ENCODE measurements around the gene DKK2.

Gene DKK2

GRCh38 chr4:107035819-107036583, at the start of gene DKK2:
TSS of gene DKK2 (minus strand) at chr4:107036313. CDS start at chr4:107035591, 722 bp downstream.
- peak; percentile 54 for DNase-seq (ENCODE audit: low read depth, low spot score)

DNA sequence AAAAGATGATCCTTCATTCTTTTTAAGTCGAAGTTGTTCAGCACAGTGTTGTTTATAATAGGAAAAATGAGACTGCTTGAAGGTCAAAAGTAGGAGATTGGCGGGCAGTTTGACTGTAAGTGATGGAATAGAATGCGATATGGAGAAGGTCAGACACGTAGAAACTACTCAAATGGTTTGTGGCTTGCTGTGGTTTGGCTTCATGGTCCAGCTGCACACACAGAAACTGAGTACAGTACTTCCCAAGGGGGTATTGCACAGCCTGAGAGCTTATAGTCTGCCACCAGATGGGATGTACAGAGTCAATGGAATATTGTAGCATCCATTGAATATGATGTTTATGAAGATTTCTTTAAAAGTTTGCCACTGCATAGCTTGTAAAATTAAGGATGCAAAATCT, 41.1 kb upstream of the DKK2 start:
- no peak for DNase-seq (ENCODE audit: low read depth, low spot score)

DNA sequence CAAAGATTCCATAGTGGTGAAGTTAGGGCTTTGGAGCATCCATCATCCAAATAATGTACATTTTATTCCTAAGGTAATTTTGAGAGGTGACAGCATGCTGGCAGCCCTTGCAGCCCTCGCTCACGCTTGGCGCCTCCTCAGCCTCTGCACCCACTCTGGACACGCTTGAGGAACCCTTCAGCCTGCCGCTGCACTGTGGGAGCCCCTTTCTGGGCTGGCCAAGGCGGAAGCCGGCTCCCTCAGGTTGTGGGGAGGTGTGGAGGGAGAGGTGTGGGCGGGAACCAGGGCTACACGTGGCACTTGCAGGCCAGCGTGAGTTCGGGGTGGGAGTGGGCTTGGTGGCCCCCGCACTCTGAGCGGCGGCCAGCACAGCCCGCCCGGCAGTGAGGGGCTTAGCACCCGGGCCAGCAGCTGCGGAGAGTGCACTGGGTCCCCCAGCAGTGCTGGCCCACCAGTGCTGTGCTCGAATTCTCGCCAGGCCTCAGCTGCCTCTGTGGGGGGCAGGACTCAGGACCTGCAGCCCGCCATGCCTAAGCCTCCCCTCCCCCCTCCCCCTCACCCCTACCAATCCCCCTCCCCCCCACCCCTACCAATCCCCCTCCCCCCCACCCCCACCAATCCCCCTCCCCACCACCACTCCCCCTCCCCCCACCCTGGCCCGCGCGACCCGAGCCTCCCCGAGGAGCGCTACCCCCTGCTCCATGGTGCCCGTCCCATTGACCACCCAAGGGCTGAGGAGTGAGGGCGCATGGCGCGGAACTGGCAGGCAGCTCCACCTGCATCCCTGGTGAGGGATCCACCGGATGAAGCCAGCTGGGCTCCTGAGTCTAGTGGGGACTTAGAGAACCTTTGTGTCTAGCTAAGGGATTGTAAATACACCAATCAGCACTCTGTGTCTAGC, 37.0 kb upstream of the DKK2 start:
- DNase-seq (ENCODE audit: low read depth, low spot score): no peak

DNA sequence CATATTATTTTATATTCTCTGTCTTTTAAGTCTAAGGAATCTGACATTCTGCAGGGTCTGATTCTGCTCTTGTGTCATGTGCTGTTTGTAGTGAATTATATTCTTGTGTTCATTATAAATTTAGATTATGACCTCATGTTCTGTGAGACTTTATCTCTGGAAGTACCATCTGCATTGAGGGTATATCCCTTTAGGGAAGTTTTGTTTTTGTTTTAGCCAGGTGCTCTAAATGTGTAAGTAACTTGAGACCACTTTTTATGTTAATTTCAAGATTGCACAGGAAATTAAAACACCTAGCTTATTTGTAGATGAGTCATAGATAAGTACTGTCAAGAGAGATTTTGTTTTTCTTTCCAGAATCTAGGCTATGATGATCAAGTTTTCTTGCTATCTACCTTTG, 35.0 kb upstream of the DKK2 start:
- no peak for DNase-seq (ENCODE audit: low read depth, low spot score)

DNA sequence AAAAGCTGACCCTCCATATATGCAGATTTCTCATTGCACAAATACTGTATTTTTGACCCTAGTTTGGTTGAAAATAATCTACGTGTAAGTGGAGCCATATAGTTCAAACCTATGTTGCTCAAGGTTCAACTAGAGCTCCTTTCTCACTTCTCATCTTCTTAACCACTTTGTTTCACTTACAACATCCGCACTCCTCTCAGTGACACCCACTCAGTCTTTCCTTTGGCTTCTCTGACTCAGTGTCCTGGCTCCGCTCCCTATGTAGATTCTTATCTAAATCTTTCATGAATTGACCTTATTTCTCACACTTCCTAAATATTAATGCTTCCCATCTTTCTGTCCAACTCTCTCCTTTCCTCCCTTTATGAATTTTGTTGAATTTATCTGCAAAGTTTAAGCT, 32.9 kb upstream of the DKK2 start:
- DNase-seq (ENCODE audit: low read depth, low spot score): peak; percentile 19

DNA sequence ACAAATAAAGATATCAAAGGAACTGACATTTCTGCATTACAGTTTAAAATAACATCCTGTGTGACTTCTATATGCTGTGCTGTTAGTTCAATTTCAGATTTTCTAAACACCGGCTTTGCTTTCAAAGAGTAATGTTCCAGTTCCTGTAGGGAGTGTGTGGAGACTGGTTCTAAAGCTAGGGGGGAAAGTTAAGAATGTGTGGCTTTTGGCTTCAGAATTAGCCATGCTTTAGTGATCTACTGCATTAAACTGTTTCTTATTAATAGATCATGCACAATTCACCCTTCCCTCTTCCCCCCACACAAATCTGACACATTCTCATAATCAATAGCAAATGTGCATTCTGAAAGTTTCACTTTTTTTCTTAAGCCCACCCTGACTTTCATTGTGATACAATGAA, 32.0 kb upstream of the DKK2 start:
- DNase-seq (ENCODE audit: low read depth, low spot score): no peak

- DNase-seq (ENCODE audit: low read depth, low spot score): no peak
Measured at GRCh38 chr4:107066621-107067020, 30.5 kb upstream of the DKK2 start.

GRCh38 chr4:107065201-107065600, 29.1 kb upstream of the DKK2 start:
- no peak for DNase-seq (ENCODE audit: low read depth, low spot score)

DNA sequence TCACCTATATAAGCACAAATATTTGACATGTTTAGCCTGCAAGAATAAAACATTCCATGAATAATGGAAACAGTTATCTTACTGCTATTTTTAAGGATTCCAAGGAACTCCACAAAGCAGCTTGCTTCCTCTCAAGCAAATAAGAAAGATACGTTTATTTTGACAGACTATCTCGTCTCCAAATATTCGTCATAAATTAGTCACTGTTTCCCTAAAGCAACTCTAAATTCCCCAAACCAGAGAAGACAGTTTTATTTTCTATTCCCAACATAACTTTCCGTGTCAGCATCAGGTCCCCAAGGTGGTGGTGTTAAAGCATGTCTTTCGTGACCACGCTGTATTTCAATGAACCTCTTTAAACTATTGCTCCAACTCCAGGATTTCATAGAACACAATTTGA, 24.3 kb upstream of the DKK2 start:
- DNase-seq (ENCODE audit: low read depth, low spot score): no peak

GRCh38 chr4:107058828-107059227, 22.7 kb upstream of the DKK2 start:
- no peak for DNase-seq (ENCODE audit: low read depth, low spot score)

DNA sequence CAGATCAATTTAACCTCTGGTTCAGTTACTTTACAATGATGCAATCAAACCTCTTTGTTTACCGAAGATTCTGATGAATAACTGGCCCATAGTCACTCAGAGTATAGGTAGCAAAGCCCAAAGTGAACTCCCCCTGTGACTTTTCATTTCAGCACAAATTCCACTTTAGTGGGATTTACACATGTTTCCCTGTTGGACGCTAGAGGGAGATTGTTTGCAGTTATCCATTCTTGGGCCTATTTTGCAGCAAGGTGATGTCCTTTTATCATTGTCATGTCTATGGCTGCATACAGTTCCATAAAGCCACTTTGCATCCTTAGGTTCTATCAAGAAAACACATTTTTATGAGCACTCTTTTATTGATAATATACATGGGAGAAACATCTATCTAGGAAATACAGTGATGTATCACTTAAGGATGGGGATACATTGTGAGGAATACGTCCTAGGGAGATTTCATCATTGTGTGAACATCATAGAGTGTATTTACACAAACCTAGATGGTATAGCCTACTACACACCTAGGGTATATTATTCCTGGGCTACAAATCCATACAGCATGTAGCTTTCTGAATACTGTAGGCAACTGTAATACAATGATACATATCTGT, 14.5 kb upstream of the DKK2 start:
- peak; percentile 12 for DNase-seq (ENCODE audit: low read depth, low spot score)

DNA sequence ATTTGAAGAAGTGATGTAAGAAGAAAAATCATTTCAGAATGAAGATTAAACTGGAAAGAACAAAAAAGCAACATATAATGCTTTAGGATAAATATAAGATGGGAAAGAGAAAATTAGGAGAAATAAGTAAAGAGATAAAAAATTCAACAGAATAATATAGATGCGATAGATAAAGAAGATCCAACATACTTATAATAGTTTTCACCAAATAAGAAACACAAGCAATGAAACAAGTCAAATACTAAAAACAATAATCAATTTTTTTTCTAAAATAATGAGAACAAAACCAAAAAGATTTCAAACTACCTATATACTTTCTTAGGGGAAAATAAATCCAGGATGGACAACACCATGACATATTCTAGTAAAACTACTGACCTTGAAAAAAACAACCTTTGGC, 10.1 kb upstream of the DKK2 start:
- DNase-seq (ENCODE audit: low read depth, low spot score): no peak

- no peak for DNase-seq (ENCODE audit: low read depth, low spot score)
Measured at GRCh38 chr4:107044170-107044569, 8.1 kb upstream of the DKK2 start.

DNA sequence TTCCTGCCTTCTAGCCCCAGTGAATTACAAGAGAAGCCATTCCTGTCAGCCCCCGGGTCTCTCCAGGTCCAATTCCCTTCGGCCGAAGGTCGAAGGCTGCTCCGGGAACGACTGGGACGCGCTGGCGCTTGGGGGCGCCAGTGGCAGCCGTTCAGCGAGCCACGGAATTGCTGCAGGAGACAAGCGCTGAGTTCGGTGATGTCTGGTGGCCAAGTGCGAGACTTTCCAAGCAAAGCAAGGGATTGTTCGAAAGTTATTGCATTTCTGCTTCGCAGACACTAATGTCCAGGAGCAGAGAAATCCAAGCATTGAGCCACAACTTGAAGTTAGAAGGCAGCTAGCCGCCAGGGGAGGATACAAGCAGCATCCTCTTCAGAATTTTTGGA, 1.1 kb upstream of the DKK2 start:
- peak; percentile 52 for DNase-seq (ENCODE audit: low read depth, low spot score)

- DNase-seq (ENCODE audit: low read depth, low spot score): peak; percentile 4
Measured at GRCh38 chr4:107036584-107037198, 578 bp upstream of the DKK2 start.

DNA sequence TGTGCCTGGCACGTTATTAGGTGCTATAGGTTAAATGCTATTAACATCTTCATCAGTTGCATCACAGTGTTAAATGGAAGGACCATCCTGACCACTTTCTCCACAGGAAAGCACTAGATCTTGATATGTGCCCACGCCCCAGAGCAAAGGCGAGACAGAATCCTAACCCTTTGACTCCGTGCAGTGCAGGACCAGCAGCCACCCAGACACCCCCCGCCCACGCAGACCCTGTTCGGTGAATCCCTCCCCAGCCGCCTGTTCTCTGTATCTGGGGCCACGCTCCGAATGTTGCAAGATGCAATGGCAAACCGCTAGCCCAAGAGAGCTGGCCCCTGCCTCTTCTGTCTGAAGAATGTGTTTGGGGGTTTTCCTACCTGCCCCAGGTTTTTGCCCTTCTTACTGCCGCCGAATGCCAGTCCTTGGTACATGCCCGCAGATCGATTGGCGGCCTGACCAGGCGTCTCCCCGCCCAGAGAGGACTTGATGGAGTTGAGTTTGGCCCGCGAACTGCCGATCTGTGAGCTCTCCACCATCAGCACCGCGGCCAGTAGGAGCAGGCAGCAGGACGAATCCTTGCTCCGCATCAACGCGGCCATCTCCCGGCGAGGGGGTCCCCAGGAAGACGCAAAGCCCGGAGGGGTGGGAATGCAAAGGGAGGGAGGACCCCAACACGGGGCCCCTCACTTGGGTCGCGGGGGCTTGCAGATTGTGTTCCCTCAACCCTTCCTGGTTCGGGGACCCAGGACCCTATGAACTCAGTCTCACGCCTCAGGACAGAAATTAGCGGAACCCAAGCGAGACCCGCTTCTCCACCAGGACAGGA, 906 bp downstream of the DKK2 start:
- peak; percentile 48 for DNase-seq (ENCODE audit: low read depth, low spot score)

- DNase-seq (ENCODE audit: low read depth, low spot score): peak; percentile 35
Measured at GRCh38 chr4:107034091-107034995, 1.8 kb downstream of the DKK2 start.

- no peak for DNase-seq (ENCODE audit: low read depth, low spot score)
Measured at GRCh38 chr4:107027379-107027778, 8.7 kb downstream of the DKK2 start.

DNA sequence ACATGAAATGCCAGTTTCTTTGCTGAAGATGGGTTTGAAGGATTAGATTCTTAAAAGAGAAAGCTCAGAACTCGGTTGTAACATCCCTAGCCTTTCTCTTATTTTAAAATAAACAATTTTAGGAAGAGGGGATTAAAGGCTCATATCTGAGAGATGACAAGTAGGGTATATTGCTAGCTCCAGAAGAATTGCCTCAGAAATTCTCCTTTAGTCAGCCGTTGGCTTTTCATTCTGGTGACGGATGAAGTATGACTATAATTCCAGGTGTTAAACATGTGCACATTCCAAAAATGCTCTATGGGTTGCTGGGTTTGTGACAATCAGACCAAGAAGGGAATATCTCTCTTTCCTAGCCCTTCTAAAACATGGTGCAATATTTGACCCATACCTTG, 17.8 kb downstream of the DKK2 start:
- DNase-seq (ENCODE audit: low read depth, low spot score): no peak
